Trophoblast cell (in vitro differentiated cells and primary cell): Measurements from ENCODE around the gene ITPK1.

Source experiments
- DNase-seq, 2 donors: peaks; one replicate each; pipeline ENCODE4 v3.0.0-alpha.2; 2016
- H2AFZ ChIP-seq: 2 replicates; pipeline ENCODE4 v1.6.1; 2013; ENCODE audit warnings: low read length, moderate library complexity, mild to moderate bottlenecking; ENCODE audit not compliant: insufficient read depth, poor library complexity
- H2AK5ac ChIP-seq: 2 replicates; pipeline ENCODE4 v1.6.1; 2013; ENCODE audit warnings: mild to moderate bottlenecking, low read length
- H2BK120ac ChIP-seq: 2 replicates; pipeline ENCODE4 v1.6.1; 2013; ENCODE audit warnings: low read length, mild to moderate bottlenecking, moderate library complexity; ENCODE audit not compliant: insufficient read depth, poor library complexity
- H2BK12ac ChIP-seq: 2 replicates; pipeline ENCODE4 v1.6.1; 2013; ENCODE audit warnings: mild to moderate bottlenecking, low read length, moderate library complexity
- H2BK5ac ChIP-seq: 2 replicates; pipeline ENCODE4 v1.6.1; 2013; ENCODE audit warnings: low read length, low read depth, moderate library complexity, mild to moderate bottlenecking; ENCODE audit not compliant: poor library complexity
- H3K14ac ChIP-seq: 2 replicates; pipeline ENCODE4 v1.6.1; 2013; ENCODE audit warnings: mild to moderate bottlenecking, low read length
- H3K18ac ChIP-seq: 2 replicates; pipeline ENCODE4 v1.6.1; 2013; ENCODE audit warnings: mild to moderate bottlenecking, low read length
- H3K23ac ChIP-seq: 2 replicates; pipeline ENCODE4 v1.6.1; 2013; ENCODE audit warnings: low read length
- H3K27ac ChIP-seq: 2 replicates; pipeline ENCODE4 v1.5.1; 2013; ENCODE audit warnings: low read depth, mild to moderate bottlenecking, inconsistent platforms, low read length, moderate library complexity
- H3K27me3 ChIP-seq: 2 replicates; pipeline ENCODE4 v1.6.1; 2013; ENCODE audit warnings: inconsistent platforms, mild to moderate bottlenecking, low read length, moderate library complexity; ENCODE audit not compliant: insufficient read depth
- H3K36me3 ChIP-seq, 2 experiments: 1 replicate in 1 of 2; 2 replicates in 1 of 2; pipeline ENCODE4 v1.6.1; 2013; ENCODE audit warnings: low read length in 2 of 2, mild to moderate bottlenecking in 2 of 2, moderate library complexity in 1 of 2; ENCODE audit not compliant: insufficient read depth in 2 of 2, control insufficient read depth in 1 of 2
- H3K4ac ChIP-seq: 2 replicates; pipeline ENCODE4 v1.6.1; 2013; ENCODE audit warnings: low read depth, mild to moderate bottlenecking, low read length, moderate library complexity
- H3K4me1 ChIP-seq, 2 experiments: 1 replicate in 1 of 2; 2 replicates in 1 of 2; pipeline ENCODE4 v1.6.1; 2013; ENCODE audit warnings: low read length in 2 of 2, mild to moderate bottlenecking in 2 of 2, moderate library complexity in 1 of 2; ENCODE audit not compliant: insufficient read depth in 2 of 2, control insufficient read depth in 1 of 2
- H3K4me2 ChIP-seq: 2 replicates; pipeline ENCODE4 v1.6.1; 2013; ENCODE audit warnings: inconsistent platforms, mild to moderate bottlenecking, low read length, moderate library complexity
- H3K4me3 ChIP-seq: 2 replicates; pipeline ENCODE4 v1.5.1; 2013; ENCODE audit warnings: mild to moderate bottlenecking, low read depth, low read length, inconsistent platforms
- H3K79me1 ChIP-seq: one replicate; pipeline ENCODE4 v1.6.1; 2013; ENCODE audit warnings: low read length
- H3K79me2 ChIP-seq: 2 replicates; pipeline ENCODE4 v1.6.1; 2013; ENCODE audit warnings: low read length, mild to moderate bottlenecking; ENCODE audit not compliant: control insufficient read depth, insufficient read depth, poor library complexity
- H3K9ac ChIP-seq: 2 replicates; pipeline ENCODE4 v1.6.1; 2013; ENCODE audit warnings: mild to moderate bottlenecking, low read length
- H3K9me3 ChIP-seq: 2 replicates; pipeline ENCODE4 v1.6.1; 2013; ENCODE audit warnings: low read depth, mild to moderate bottlenecking, control low read depth, inconsistent platforms, low read length; ENCODE audit not compliant: insufficient read depth
- H4K12ac ChIP-seq: 2 replicates; pipeline ENCODE4 v1.6.1; 2013; ENCODE audit warnings: low read depth, mild to moderate bottlenecking, low read length, moderate library complexity
- H4K8ac ChIP-seq: 2 replicates; pipeline ENCODE4 v1.6.1; 2013; ENCODE audit warnings: low read depth, mild to moderate bottlenecking, low read length, moderate library complexity
- H4K91ac ChIP-seq: one replicate; pipeline ENCODE4 v1.6.1; 2013; ENCODE audit warnings: low read depth, mild to moderate bottlenecking, low read length, moderate library complexity
- WGBS: extraction: QIAGEN DNeasy Blood & Tissue Kit; methylation state at CpG from one replicate; pipeline ENCODE4 v1.1.7; 2013; ENCODE audit warnings: missing lambda C conversion rate; ENCODE audit not compliant: insufficient read length, insufficient coverage; ENCODE audit errors: extremely low coverage; 5-methylcytosine and 5-hydroxymethylcytosine counted together

The ITPK1 gene

GRCh38 chr14:93006567-93007051, 109.1 kb downstream of the ITPK1 start:
- H2BK5ac ChIP-seq = no peak overlapping the region

GRCh38 chr14:93005838-93006237, 109.9 kb downstream of the ITPK1 start:
- no peak overlapping the region for H3K9ac ChIP-seq
- H4K8ac ChIP-seq = no peak overlapping the region
- H4K91ac ChIP-seq = no peak overlapping the region
- H3K18ac ChIP-seq = no peak overlapping the region
- H3K4me3 ChIP-seq = no peak overlapping the region
- no peak overlapping the region for H3K4me2 ChIP-seq
- no peaks in the 10 kb centered on the region for H3K79me1 ChIP-seq
- H3K14ac ChIP-seq = no peak overlapping the region
- H2AK5ac ChIP-seq = no peak overlapping the region
- no peak overlapping the region for H3K27ac ChIP-seq
- H3K4ac ChIP-seq = no peak overlapping the region
- H3K36me3 ChIP-seq = no peaks in the 10 kb centered on the region
- no peaks in the 10 kb centered on the region for H3K27me3 ChIP-seq
- H2AFZ ChIP-seq = no peak overlapping the region
- no peaks in the 10 kb centered on the region for H3K79me2 ChIP-seq
- H4K12ac ChIP-seq = no peak overlapping the region
- no peak overlapping the region for H2BK12ac ChIP-seq
- no peak for DNase-seq
- no CpG with 5 or more reads among the region's 8 CpGs for WGBS
- no peak overlapping the region for H3K23ac ChIP-seq
- no peaks in the 10 kb centered on the region for H3K4me1 ChIP-seq
- H2BK120ac ChIP-seq = no peak overlapping the region
- H3K9me3 ChIP-seq = peaks cover 4% of the 10 kb centered on the region
- H2BK5ac ChIP-seq = no peak overlapping the region

More at GRCh38 chr14:93006567-93007051, 109.1 kb downstream of the ITPK1 start:
- Histone ChIP-seq H3K9me3 (peaks cover 4% of the 10 kb centered on the region), H3K79me1 (no peaks in the 10 kb centered on the region), H3K18ac (no peak overlapping the region), H3K9ac (no peak overlapping the region), H3K27ac (no peak overlapping the region), H3K4me1 (no peaks in the 10 kb centered on the region), H4K91ac (no peak overlapping the region), H3K23ac (no peak overlapping the region), H3K14ac (no peak overlapping the region), H3K4me3 (no peak overlapping the region), H2BK12ac (no peak overlapping the region), H3K79me2 (no peaks in the 10 kb centered on the region), H3K27me3 (no peaks in the 10 kb centered on the region), H4K8ac (no peak overlapping the region), H3K36me3 (no peaks in the 10 kb centered on the region), H3K4ac (no peak overlapping the region), H3K4me2 (no peak overlapping the region), H4K12ac (no peak overlapping the region), H2AK5ac (no peak overlapping the region), H2BK120ac (no peak overlapping the region), H2AFZ (no peak overlapping the region)
- no peak for DNase-seq
- WGBS = no CpG with 5 or more reads among the region's 6 CpGs

DNA sequence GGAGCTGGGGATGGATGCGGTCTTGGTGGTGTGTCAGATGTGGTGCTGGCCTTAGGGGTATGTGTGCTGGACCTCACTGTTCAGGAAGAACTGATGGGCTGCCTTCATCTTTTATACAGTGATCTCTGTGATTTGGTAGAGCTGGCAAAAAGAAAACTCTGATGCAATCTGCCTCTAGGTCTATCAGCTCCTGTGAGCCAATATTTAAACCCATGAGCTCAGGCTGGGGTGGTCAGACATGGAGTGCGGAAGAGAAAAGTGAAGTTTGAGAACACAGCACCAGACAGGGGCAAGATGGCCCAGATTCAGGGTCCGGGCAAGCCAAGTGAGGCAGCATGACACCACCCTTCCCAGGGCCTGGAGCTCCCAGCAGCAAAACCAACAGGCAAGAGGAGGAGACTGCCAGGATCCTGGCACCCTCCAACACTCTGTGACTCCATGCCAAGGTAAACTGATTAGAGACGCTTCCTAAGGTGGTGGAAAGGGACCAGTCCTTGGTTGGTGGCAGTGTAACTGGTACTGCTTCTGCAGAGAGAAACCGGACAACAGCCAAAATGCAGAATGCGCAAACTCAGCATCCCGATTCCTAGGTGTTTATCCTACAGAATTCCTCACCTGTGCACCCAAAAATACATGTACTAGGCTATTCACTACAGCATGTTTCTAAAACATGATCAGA, 110.5 kb downstream of the ITPK1 start:
- Histone ChIP-seq H3K4ac (no peak overlapping the region), H3K4me1 (no peaks in the 10 kb centered on the region), H3K18ac (no peak overlapping the region), H3K4me3 (no peak overlapping the region), H3K9me3 (peaks cover 4% of the 10 kb centered on the region), H4K91ac (no peak overlapping the region), H2AK5ac (no peak overlapping the region), H2AFZ (no peak overlapping the region), H3K27me3 (no peaks in the 10 kb centered on the region), H3K36me3 (no peaks in the 10 kb centered on the region), H2BK5ac (no peak overlapping the region), H2BK120ac (no peak overlapping the region), H3K9ac (no peak overlapping the region), H4K8ac (no peak overlapping the region), H3K27ac (no peak overlapping the region), H2BK12ac (no peak overlapping the region), H3K79me2 (no peaks in the 10 kb centered on the region), H3K79me1 (no peaks in the 10 kb centered on the region), H3K4me2 (no peak overlapping the region), H4K12ac (no peak overlapping the region), H3K23ac (no peak overlapping the region), H3K14ac (no peak overlapping the region)
- no peak for DNase-seq
- WGBS = no CpG with 5 or more reads among the region's 7 CpGs

- Histone ChIP-seq H3K4me3 (no peak overlapping the region), H3K9ac (no peak overlapping the region), H3K36me3 (no peaks in the 10 kb centered on the region), H2BK120ac (no peak overlapping the region), H3K27me3 (no peaks in the 10 kb centered on the region), H3K79me2 (no peaks in the 10 kb centered on the region), H2AK5ac (no peak overlapping the region), H3K23ac (no peak overlapping the region), H3K18ac (no peak overlapping the region), H4K8ac (no peak overlapping the region), H3K9me3 (peaks cover 4% of the 10 kb centered on the region), H4K12ac (no peak overlapping the region), H2BK5ac (no peak overlapping the region), H4K91ac (no peak overlapping the region), H3K4ac (no peak overlapping the region), H3K79me1 (no peaks in the 10 kb centered on the region), H3K14ac (no peak overlapping the region), H3K4me1 (no peaks in the 10 kb centered on the region), H3K4me2 (no peak overlapping the region), H2BK12ac (no peak overlapping the region), H3K27ac (no peak overlapping the region), H2AFZ (no peak overlapping the region)
- WGBS = no CpG with 5 or more reads among the region's 7 CpGs
- DNase-seq = no peak
These were observed 111.0 kb downstream of the ITPK1 start for GRCh38 chr14:93004699-93005082.
